ENCODE results near the gene TBC1D22A.

GRCh38 chr22:47036936-47037485 lies 274.6 kb downstream of the TBC1D22A start:
- TF ChIP-seq CTCF (IDR thresholded peaks at IDR 0.05; ENCODE audit: low read depth, low read length) (no peak), EZH2phosphoT487 (IDR thresholded peaks at IDR 0.05; ENCODE audit: low read depth) (no peak)

Measured in OCI-LY3 (cell line).